ENCODE data around the gene PIM3.

PIM3 gene

GRCh38 chr22:49958931-49959781 is 1.4 kb upstream of the PIM3 start:
- Histone ChIP-seq H3K9me2 (replicated peaks; ENCODE audit: insufficient read depth, low read length) (no peaks in the 10 kb centered on the region), H2AFZ (ENCODE audit: low read length) (peak overlapping the region; percentile 88), H3K4me3 (ENCODE audit: low read length) (peak overlapping the region; percentile 78), H4K20me1 (ENCODE audit: insufficient read depth, low read length) (no peaks in the 10 kb centered on the region), H3K4me2 (ENCODE audit: low read depth, low read length) (peak overlapping the region; percentile 96), H3K9me3 (replicated peaks; ENCODE audit: insufficient read depth, low read length) (no peaks in the 10 kb centered on the region), H3K4me1 (ENCODE audit: low read length) (0 out of 2 replicates have a peak, but pooled peaks cover 9% of the 10 kb centered on the region), H3F3A (ENCODE audit: insufficient read depth, low read length) (no peaks in the 10 kb centered on the region), H3K36me3 (replicated peaks; ENCODE audit: insufficient read depth, low read length) (0 out of 2 replicates have a peak, but pooled peaks cover 6% of the 10 kb centered on the region), H3K27me3 (replicated peaks; ENCODE audit: insufficient read depth, low read length) (no peaks in the 10 kb centered on the region), H3K9ac (ENCODE audit: low read length) (peak overlapping the region; percentile 79), H3K27ac (ENCODE audit: low read length) (peak overlapping the region; percentile 64; the same call in 1 of the 2 replicates), H3K79me2 (ENCODE audit: low read length) (peaks cover 31% of the 10 kb centered on the region)
- peak; percentile 5 for DNase-seq
- TF ChIP-seq EZH2 (optimal IDR thresholded peaks at IDR 0.05; ENCODE audit: low read depth, low read length) (no peak), EZH2phosphoT487 (IDR thresholded peaks at IDR 0.05; ENCODE audit: low read length) (no peak), CTCF (IDR thresholded peaks at IDR 0.05; ENCODE audit: low read length) (no peak)

DNA sequence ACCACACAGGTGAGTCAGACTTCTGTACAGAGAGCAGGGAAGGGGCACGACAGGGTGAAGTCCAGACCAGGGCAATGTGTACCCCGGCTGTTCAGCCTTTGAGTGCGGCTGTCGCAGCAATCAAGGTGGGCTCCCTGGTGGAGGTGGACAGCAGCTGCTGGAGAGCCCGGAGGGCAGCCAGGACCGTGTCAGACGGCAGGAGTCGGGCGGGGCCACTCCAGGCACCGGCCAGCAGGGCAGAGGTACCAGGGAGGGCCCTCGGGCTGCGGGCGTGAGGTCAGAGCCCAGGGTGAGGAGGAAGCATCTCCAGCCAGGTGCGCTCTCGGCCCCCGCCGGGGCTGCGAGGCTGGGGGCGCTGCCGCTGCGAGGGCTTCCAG is 802 bp upstream of the PIM3 start:
- Histone ChIP-seq H3K9me3 (replicated peaks; ENCODE audit: insufficient read depth, low read length) (no peaks in the 10 kb centered on the region), H3K4me2 (ENCODE audit: low read depth, low read length) (peak overlapping the region; percentile 96), H3K27ac (ENCODE audit: low read length) (peak overlapping the region; percentile 64; the same call in 1 of the 2 replicates), H3F3A (ENCODE audit: insufficient read depth, low read length) (no peaks in the 10 kb centered on the region), H3K9me2 (replicated peaks; ENCODE audit: insufficient read depth, low read length) (no peaks in the 10 kb centered on the region), H3K36me3 (replicated peaks; ENCODE audit: insufficient read depth, low read length) (0 out of 2 replicates have a peak, but pooled peaks cover 6% of the 10 kb centered on the region), H3K79me2 (ENCODE audit: low read length) (peaks cover 32% of the 10 kb centered on the region), H4K20me1 (ENCODE audit: insufficient read depth, low read length) (no peaks in the 10 kb centered on the region), H3K4me3 (ENCODE audit: low read length) (peak overlapping the region; percentile 78), H2AFZ (ENCODE audit: low read length) (peak overlapping the region; percentile 88), H3K9ac (ENCODE audit: low read length) (peak overlapping the region; percentile 79), H3K27me3 (replicated peaks; ENCODE audit: insufficient read depth, low read length) (no peaks in the 10 kb centered on the region), H3K4me1 (ENCODE audit: low read length) (0 out of 2 replicates have a peak, but pooled peaks cover 9% of the 10 kb centered on the region)
- no peak for DNase-seq
- TF ChIP-seq EZH2 (optimal IDR thresholded peaks at IDR 0.05; ENCODE audit: low read depth, low read length) (no peak), CTCF (IDR thresholded peaks at IDR 0.05; ENCODE audit: low read length) (peak; percentile 4; the same call in 1 of the 2 replicates), EZH2phosphoT487 (IDR thresholded peaks at IDR 0.05; ENCODE audit: low read length) (no peak)

DNA sequence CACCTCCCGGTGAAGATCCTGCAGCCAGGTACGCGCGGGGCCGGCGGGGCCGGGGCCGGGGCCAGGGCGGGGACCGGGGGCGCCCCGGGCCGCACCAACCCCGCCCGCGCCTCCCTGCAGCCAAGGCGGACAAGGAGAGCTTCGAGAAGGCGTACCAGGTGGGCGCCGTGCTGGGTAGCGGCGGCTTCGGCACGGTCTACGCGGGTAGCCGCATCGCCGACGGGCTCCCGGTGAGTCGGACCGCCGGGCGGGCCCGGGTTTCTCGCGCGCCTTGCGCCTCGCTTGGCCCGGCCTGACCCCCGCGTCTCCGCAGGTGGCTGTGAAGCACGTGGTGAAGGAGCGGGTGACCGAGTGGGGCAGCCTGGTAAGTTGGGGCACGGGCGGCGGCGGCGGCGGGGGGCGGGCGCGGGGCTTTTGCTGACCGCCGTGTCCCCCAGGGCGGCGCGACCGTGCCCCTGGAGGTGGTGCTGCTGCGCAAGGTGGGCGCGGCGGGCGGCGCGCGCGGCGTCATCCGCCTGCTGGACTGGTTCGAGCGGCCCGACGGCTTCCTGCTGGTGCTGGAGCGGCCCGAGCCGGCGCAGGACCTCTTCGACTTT is 531 bp downstream of the PIM3 start:
- H3F3A ChIP-seq (ENCODE audit: insufficient read depth, low read length): no peaks in the 10 kb centered on the region
- H3K9ac ChIP-seq (ENCODE audit: low read length): peak overlapping the region; percentile 56
- 0 out of 2 replicates have a peak, but pooled peaks cover 6% of the 10 kb centered on the region for H3K36me3 ChIP-seq (replicated peaks; ENCODE audit: insufficient read depth, low read length)
- TF ChIP-seq EZH2phosphoT487 (IDR thresholded peaks at IDR 0.05; ENCODE audit: low read length) (no peak), EZH2 (optimal IDR thresholded peaks at IDR 0.05; ENCODE audit: low read depth, low read length) (no peak), CTCF (IDR thresholded peaks at IDR 0.05; ENCODE audit: low read length) (no peak)
- no peaks in the 10 kb centered on the region for H3K27me3 ChIP-seq (replicated peaks; ENCODE audit: insufficient read depth, low read length)
- H3K4me3 ChIP-seq (ENCODE audit: low read length): peak overlapping the region; percentile 94
- no peak overlapping the region for H2AFZ ChIP-seq (ENCODE audit: low read length)
- H3K79me2 ChIP-seq (ENCODE audit: low read length): peaks cover 32% of the 10 kb centered on the region
- H3K4me1 ChIP-seq (ENCODE audit: low read length): 0 out of 2 replicates have a peak, but pooled peaks cover 9% of the 10 kb centered on the region
- H3K4me2 ChIP-seq (ENCODE audit: low read depth, low read length): peak overlapping the region; percentile 96
- H4K20me1 ChIP-seq (ENCODE audit: insufficient read depth, low read length): no peaks in the 10 kb centered on the region
- no peaks in the 10 kb centered on the region for H3K9me2 ChIP-seq (replicated peaks; ENCODE audit: insufficient read depth, low read length)
- no peak overlapping the region for H3K27ac ChIP-seq (ENCODE audit: low read length)
- DNase-seq: peak; percentile 40
- H3K9me3 ChIP-seq (replicated peaks; ENCODE audit: insufficient read depth, low read length): no peaks in the 10 kb centered on the region

Measured in MM.1S (cell line).